HepG2 (cell line): Measurements from ENCODE around the gene PTX4. TPM values are rescaled to one million over a fixed set of nuclear protein-coding genes. Genes with fewer than 3 reads are reported as not detected.

Source experiments
- ATAC-seq: fragments of 200-7000 bp; cut with Tn5 transposase; 3 replicates; pipeline ENCODE4 v1.9.1; 2020; ENCODE audit warnings: mild to moderate bottlenecking, moderate library complexity
- BruUV-seq: library from RNA; stranded (reverse); fragments of 400-500 nt; replicated peaks from 2 replicates; lab custom pipeline; 2021; lab: Mats Ljungman, UMichigan
- CTCF ChIA-PET: fragments of 300-600 bp; formaldehyde crosslinking; extraction: SDS; loops from one replicate; lab custom pipeline; 2021; ENCODE audit warnings: low total read pairs, inconsistent platforms, low intra/inter-chr PET ratio; lab: Yijun Ruan, JAX
- POLR2A ChIA-PET: fragments of 350-600 bp; sonication (Branson Sonifier 250); formaldehyde crosslinking; loops from one replicate; lab custom pipeline; 2020; ENCODE audit warnings: antibody characterized with exemption, inconsistent platforms; lab: Yijun Ruan, JAX
- DNase-seq: peaks from one replicate; pipeline ENCODE4 v3.0.0-alpha.2; 2015; ENCODE audit warnings: low spot score
- FAIRE-seq: peaks from 3 replicates; lab custom pipeline; 2011; peaks lifted over from hg19 to GRCh38; lab: Jason Lieb, UNC
- H2AFZ ChIP-seq: one replicate; pipeline ENCODE4 v1.6.1; 2011; ENCODE audit warnings: low read length, inconsistent platforms
- H3K27ac ChIP-seq: fragments of 300-600 bp; 3 replicates; pipeline ENCODE4 v1.8.0; 2011; ENCODE audit warnings: mixed run types, mild to moderate bottlenecking, mixed read lengths, low read length, inconsistent platforms; ENCODE audit not compliant: insufficient read depth; ENCODE audit errors: extremely low read length
- H3K27me3 ChIP-seq, 2 experiments: fragments of 200-600 bp in 1 of 2; 2 replicates in 1 of 2; 3 replicates in 1 of 2; pipeline versions ENCODE4 v1.6.0 to v1.8.0; 2011; ENCODE audit warnings: low read length in 2 of 2, mild to moderate bottlenecking in 2 of 2, moderate library complexity in 2 of 2, inconsistent platforms in 1 of 2; ENCODE audit not compliant: insufficient read depth in 2 of 2, control insufficient read depth in 1 of 2
- H3K36me3 ChIP-seq, 2 experiments: fragments of 200-600 bp in 1 of 2; replicated peaks in 1 of 2; 2 replicates in 1 of 2; 3 replicates in 1 of 2; pipeline versions ENCODE4 v1.5.1 to v1.8.0; 2011; ENCODE audit warnings: low read length in 2 of 2, inconsistent platforms in 1 of 2; ENCODE audit not compliant: insufficient read depth in 2 of 2, control insufficient read depth in 1 of 2
- H3K4me1 ChIP-seq: 2 replicates; pipeline ENCODE4 v1.5.1; 2012; ENCODE audit warnings: low read length, inconsistent platforms; ENCODE audit not compliant: insufficient read depth
- H3K4me2 ChIP-seq: 2 replicates; pipeline ENCODE4 v1.6.0; 2011; ENCODE audit warnings: low read depth, low read length, inconsistent platforms
- H3K4me3 ChIP-seq, 3 experiments: fragments of 200-600 bp in 1 of 3; sonication (generic), shearing (Covaris generic) in 1 of 3; replicated peaks in 1 of 3; 2 replicates each; pipeline ENCODE4 v1.5.1; 2011 to 2016; ENCODE audit warnings: low read length in 3 of 3, inconsistent platforms in 2 of 3, low read depth in 2 of 3, mild to moderate bottlenecking in 2 of 3, control low read depth in 1 of 3, mixed read lengths in 1 of 3; ENCODE audit not compliant: insufficient read depth in 1 of 3
- H3K79me2 ChIP-seq: one replicate; pipeline ENCODE4 v1.6.1; 2011; ENCODE audit warnings: low read length, inconsistent platforms; ENCODE audit not compliant: insufficient read depth
- H3K9ac ChIP-seq: 2 replicates; pipeline ENCODE4 v1.6.0; 2011; ENCODE audit warnings: mild to moderate bottlenecking, low read depth, low read length, inconsistent platforms; ENCODE audit not compliant: insufficient read depth
- H3K9me3 ChIP-seq: 2 replicates; pipeline ENCODE4 v1.5.1; 2012; ENCODE audit warnings: mild to moderate bottlenecking, low read length
- H4K20me1 ChIP-seq: 2 replicates; pipeline ENCODE4 v1.6.0; 2011; ENCODE audit warnings: inconsistent platforms, mild to moderate bottlenecking, low read length, moderate library complexity; ENCODE audit not compliant: insufficient read depth
- ARID3A ChIP-seq: IDR thresholded peaks from 2 replicates; pipeline ENCODE4 v1.6.1; 2012; ENCODE audit warnings: low read depth, low read length, improper control_type of control experiment
- MXD1 ChIP-seq: sonication (generic); formaldehyde crosslinking; IDR thresholded peaks from 2 replicates; pipeline ENCODE4 v1.4.0; 2020; ENCODE audit warnings: mild to moderate bottlenecking, missing genetic modification reagents
- MXD4 ChIP-seq: IDR thresholded peaks from 2 replicates; pipeline ENCODE4 v1.6.1; 2016; ENCODE audit warnings: mild to moderate bottlenecking, missing biosample characterization, missing genetic modification reagents
- NBN ChIP-seq: fragments of 450-650 bp; conservative IDR thresholded peaks from 2 replicates; pipeline ENCODE4 v1.6.1; 2017
- NFATC3 ChIP-seq: sonication (generic); formaldehyde crosslinking; IDR thresholded peaks from 2 replicates; pipeline ENCODE4 v1.5.1; 2020; ENCODE audit warnings: mild to moderate bottlenecking, missing genetic modification reagents
- TRIM24 ChIP-seq: sonication (generic); formaldehyde crosslinking; IDR thresholded peaks from 2 replicates; pipeline ENCODE4 v1.8.0; 2022; ENCODE audit warnings: mild to moderate bottlenecking, missing genetic modification reagents
- ZBTB44 ChIP-seq: sonication (generic); formaldehyde crosslinking; IDR thresholded peaks from 2 replicates; pipeline ENCODE4 v1.4.0; 2020; ENCODE audit warnings: missing genetic modification reagents
- ZNF101 ChIP-seq: sonication (generic); formaldehyde crosslinking; IDR thresholded peaks from 2 replicates; pipeline ENCODE4 v1.4.0; 2020; ENCODE audit warnings: mild to moderate bottlenecking, low read depth, missing genetic modification reagents, borderline replicate concordance
- ZNF549 ChIP-seq: sonication (generic); formaldehyde crosslinking; IDR thresholded peaks from 2 replicates; pipeline ENCODE4 v1.5.0; 2020; ENCODE audit warnings: missing genetic modification reagents
- ZSCAN21 ChIP-seq: sonication (generic); formaldehyde crosslinking; IDR thresholded peaks from 2 replicates; pipeline ENCODE4 v1.8.0; 2022; ENCODE audit warnings: mild to moderate bottlenecking, missing genetic modification reagents, moderate library complexity, borderline replicate concordance
- WGBS: methylation state at CpG from one replicate; pipeline ENCODE4 v1.1.6; 2017; ENCODE audit warnings: low lambda C conversion rate; 5-methylcytosine and 5-hydroxymethylcytosine counted together
- in situ Hi-C: cut with HindIII; loops from 2 replicates; pipeline ENCODE4 v1.10.0; 2017; ENCODE audit warnings: low pct_unique_long_range_greater_than_20kb; ENCODE audit not compliant: extremely low pct_ligation_motif_present
- intact Hi-C: fragments of 100-400 bp; cut with micrococcal nuclease; formaldehyde crosslinking; loops from one replicate; pipeline ENCODE4 v1.10.0; 2022; ENCODE audit not compliant: unreplicated experiment
- polyA plus RNA-seq, 8 experiments: library from polyadenylated mRNA; depleted of rRNA in 3 of 8; stranded (reverse) in 7 of 8; unstranded in 1 of 8; fragments of >200 nt; fragmentation: Illumina TruSeq in 4 of 8; extraction: Trizol in 4 of 8; gene quantifications; 2 replicates each; pipeline versions ENCODE4 v1.2.1 to v1.2.3, GENCODE V29; 2011 to 2016; ENCODE audit warnings: low read depth in 4 of 8, missing spikeins in 1 of 8, mixed read lengths in 1 of 8; ENCODE audit not compliant: insufficient read depth in 1 of 8
- total RNA-seq, 5 experiments: library from RNA; depleted of rRNA; stranded (reverse); fragments of >200 nt; fragmentation: Illumina TruSeq; extraction: Trizol; gene quantifications; 2 replicates each; pipeline ENCODE4 v1.2.3, GENCODE V29; 2016; ENCODE audit warnings: low read depth in 1 of 5

PTX4 gene
- total and polyA plus RNA-seq, 2 of the 13 experiments (the other 11 are each of a cell fraction or from before 2014, with no cell fraction given) = 0.04 TPM; not detected in 1

- FAIRE-seq = no peak
- Histone ChIP-seq H3K79me2 (peaks cover 3% of the 10 kb centered on the region), H3K36me3 (no peaks in the 10 kb centered on the region), H3K4me3 (no peak overlapping the region), H3K4me2 (no peak overlapping the region), H3K27ac (no peak overlapping the region), H3K27me3 (peaks cover 3 to 38% of the 10 kb centered on the region in 2 experiments; a peak in 4 of 5 replicates), H4K20me1 (no peaks in the 10 kb centered on the region), H3K9me3 (no peaks in the 10 kb centered on the region), H2AFZ (no peak overlapping the region)
- no peak for ATAC-seq
- WGBS = 60% methylated on average over 7 of the region's 12 CpGs
- ChIA-PET POLR2A (no interaction called here), CTCF (no interaction called here)
- in situ Hi-C loops = no loop called here
- BruUV-seq = no TSS peak
- intact Hi-C loops = no loop called here
- DNase-seq = no peak
- no peak for TF ChIP-seq ZNF549 (CRISPR knock-in tag)
- TF ChIP-seq ARID3A = no peak
- TF ChIP-seq NFATC3 (CRISPR knock-in tag) = no peak
- TF ChIP-seq ZNF101 (CRISPR knock-in tag) = no peak
- TF ChIP-seq MXD4 (CRISPR knock-in tag) = no peak
- TF ChIP-seq TRIM24 (CRISPR knock-in tag) = no peak
- TF ChIP-seq ZSCAN21 (CRISPR knock-in tag) = no peak
- TF ChIP-seq MXD1 = no peak
- TF ChIP-seq NBN = no peak
- no peak for TF ChIP-seq ZBTB44 (CRISPR knock-in tag)
- TF ChIP-seq, all 625 proteins: peak for 0
- Histone ChIP-seq H3K4me1 (peaks cover 29% of the 10 kb centered on the region), H3K9ac (no peak overlapping the region)
These were observed 333 bp upstream of the PTX4 start for GRCh38 chr16:1489077-1489476.
